ENCODE measurements around the gene FBL.

- TF ChIP-seq CTCF (IDR thresholded peaks at IDR 0.05) (no peak), POLR2A (IDR thresholded peaks at IDR 0.05) (no peak)
Observed at GRCh38 chr19:39846678-39847486, 703 bp upstream of the FBL start.
